HG03439 (cell line): Measurements from ENCODE around the gene SERPINC1.
A peak's percentile ranks its signal among the peaks of the same experiment; 100 is the strongest.
"Not testable (repeated sequence)": the region's sequence is repeated elsewhere in the genome, so short reads cannot be mapped to it uniquely, and the experiment has no call there.

Experiments used
- ATAC-seq: cut with Tn5 transposase; IDR thresholded peaks from one replicate; pipeline ENCODE4 v1.9.1; 2021; ENCODE audit warnings: mild to moderate bottlenecking, moderate library complexity; ENCODE audit not compliant: unreplicated experiment

SERPINC1 gene

DNA sequence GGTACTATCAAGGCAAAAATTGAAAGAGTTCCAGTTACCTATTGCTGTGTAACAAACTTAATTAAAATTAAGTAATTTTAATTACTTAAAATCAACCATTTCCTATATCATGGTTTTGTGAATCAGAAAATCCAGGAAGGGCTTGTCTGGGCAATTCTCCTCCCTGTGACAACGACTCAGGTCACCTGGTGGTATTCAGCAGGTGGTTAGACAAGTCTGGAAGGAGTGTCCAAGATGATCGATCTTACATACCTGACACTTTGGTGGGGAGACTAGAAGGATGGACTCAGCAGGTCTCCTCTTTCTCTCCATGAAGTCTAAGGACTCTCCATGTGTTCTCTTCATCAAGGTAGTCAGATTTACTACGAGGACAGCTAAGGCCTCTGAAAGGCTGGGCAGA lies 22.9 kb downstream of the SERPINC1 start:
- ATAC-seq, result no peak

DNA sequence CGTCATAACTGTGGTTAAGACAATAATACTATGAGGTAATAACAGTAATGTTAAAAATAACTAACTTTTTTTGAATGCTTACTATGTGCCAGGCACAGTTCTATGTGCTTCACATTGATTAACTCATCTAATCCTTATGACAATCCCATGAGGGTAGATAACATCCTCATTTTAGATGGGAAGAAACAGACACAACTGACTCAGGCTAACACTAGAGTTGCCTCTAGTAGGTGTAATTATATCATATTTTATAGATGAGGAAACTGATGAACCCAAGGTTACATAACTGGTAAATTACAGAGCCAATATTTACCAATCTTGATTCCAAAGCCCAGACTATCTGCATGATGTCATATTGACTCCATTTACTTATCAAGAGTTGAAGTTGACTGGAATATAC lies 23.5 kb downstream of the SERPINC1 start:
- no peak for ATAC-seq

DNA sequence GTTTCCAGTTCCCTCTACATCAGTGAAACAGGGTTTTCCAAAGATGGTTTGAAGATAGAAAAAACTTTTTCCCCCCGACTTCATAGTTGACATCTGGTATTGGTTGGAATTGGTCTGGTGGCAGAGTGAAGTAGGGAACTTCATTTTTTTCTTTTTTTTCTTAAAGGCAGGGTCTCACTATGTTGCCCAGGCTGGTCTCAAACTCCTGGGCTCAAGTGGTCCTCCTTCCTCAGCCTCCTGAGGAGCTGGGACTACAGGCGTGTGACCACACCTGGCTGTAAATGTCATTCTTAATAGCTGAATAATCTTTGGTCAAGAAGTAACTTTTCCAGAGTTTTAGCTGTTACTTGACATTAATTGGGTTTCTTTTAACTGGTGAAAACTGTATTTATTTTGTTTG lies 27.2 kb downstream of the SERPINC1 start:
- no peak for ATAC-seq

DNA sequence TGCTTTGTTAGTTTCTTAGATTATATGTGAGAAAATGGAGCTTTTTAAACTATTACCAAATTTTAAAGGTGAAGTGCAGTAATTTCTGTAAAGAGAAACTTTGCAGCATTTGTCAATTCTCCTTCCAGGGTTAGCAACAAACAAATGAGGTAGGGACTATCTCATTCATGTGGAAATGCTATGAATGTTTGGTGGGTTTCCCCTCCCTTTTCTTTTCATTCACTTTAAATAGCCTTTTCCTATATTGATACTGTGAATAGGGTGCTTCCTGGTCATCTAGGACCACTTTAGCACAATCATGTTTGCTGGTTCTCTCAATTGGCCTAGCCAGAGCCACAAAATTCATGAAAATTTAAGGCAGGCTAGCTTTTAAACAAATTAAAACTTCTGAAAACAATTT lies 28.4 kb downstream of the SERPINC1 start:
- no peak for ATAC-seq

DNA sequence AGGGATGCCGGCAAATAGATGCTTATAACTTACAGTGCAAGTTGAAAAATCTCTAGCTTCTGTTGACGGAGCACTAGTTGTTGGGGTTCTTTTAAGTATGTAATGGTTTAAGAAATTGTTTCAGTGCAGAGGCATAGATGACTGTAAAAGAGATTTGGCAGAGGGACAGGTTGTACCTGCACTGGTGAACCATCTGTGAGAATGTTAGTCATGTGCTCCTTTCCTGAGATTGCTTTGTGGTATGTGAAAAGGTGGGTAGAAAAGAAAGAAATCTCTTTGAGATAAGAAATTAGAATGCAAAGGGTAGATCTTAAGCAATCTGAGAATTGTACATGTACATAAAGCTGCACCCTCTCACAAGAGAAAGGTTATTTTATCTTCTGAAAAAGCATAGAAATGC lies 29.5 kb downstream of the SERPINC1 start:
- no peak for ATAC-seq

DNA sequence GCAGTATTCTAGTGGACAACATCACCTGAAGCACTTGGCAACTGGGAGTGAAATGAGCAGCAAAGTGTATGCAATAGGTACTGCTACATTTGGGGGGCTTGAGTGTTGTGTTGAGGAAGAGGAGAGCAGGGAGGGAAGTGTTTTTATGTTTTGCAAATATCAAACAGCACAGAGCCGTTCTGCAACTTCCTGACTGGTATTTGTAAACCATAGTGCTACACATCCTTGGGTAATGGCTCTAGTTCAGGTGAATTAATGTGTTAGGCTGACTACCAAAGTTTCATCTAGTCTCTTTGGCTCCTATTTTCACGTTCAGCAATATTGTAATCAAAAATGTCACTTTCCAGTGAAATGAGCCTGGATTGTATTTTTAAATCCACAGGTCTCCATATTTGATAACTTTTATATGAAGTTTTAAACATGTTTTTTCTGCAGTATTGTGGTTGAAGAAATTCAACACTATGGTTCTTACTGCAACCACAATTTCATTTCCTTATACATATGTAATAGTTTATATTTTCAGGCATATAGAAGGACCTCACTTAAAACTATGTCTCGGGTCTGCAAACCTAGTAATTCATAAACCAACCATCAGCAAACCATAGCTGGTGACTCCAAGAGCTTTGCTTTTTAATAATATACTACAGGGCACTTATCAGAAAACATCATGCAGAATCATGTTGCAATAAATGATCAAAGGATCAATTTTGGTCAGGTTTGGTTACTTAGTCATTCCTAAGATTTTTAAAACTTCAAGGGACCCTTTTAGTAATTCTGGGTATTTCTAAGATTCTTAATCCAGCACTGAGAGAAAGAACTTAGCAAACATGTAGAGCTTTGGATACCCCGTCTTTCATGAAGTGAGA lies 30.1 kb downstream of the SERPINC1 start:
- no peak for ATAC-seq

DNA sequence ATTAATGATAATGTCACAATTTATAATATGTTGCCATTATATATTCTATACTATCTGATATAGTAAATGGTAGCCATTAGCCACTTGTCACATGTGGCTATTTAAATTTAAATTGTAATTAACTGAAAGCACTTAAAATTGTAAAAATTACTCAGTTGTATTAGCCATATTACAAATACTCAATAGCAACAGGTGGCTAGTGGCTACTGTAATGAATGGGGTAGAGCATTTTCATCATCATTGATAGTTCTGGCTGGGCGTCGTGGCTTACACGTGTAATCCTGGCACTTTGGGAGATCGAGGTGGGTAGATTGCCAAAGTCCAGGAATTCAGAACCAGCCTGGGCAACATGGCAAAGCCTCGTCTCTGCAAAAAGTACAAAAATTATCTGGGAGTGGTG lies 32.4 kb downstream of the SERPINC1 start:
- ATAC-seq, result no peak

DNA sequence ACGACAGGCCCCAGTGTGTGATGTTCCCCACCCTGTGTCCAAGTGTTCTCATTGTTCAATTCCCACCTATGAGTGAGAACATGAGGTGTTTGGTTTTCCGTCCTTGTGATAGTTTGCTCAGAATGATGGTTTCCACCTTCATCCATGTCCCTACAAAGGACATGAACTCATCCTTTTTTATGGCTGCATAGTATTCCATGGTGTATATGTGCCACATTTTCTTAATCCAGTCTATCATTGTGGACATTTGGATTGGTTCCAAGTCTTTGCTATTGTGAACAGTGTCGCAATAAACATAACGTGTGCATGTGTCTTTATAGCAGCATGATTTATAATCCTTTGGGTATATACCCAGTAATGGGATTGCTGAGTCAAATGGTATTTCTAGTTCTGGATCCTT lies 36.0 kb downstream of the SERPINC1 start:
- not testable (repeated sequence) for ATAC-seq

DNA sequence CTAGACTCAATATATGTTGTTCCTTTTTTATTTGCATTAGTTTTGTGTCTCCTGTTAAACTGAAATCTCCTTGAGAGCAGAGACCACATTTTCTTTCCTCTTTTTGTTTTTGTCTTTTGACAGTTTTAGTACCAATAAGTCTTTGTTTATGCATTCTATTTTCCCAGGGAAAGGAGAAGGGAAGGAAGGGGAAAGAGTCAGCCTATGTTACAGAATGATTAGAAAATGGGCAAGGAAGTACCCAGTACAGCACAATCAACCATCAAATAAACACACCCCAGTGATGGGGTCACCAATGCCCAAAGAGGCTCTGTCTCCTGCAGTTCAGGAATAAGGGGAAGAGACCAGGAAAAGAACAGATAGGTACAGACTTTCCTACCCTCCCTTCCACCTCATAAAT lies 38.9 kb downstream of the SERPINC1 start:
- ATAC-seq, result no peak

DNA sequence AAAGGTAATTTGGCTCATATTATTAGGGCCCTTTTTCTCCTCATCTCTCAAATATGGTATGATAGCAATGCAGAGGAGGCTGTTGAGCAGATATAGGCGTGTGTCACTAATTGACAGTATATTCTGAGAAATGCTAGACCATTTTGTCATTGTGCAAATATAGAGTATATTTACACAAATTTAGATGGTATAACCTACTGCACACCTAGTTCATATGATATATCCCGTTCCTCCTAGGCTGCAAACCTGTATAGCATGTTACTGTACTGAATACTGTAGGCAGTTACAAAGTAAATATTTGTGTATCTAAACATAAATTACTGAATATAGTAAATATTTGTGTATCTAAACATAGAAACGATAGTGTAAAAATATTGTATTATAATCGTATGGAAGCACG lies 40.4 kb downstream of the SERPINC1 start:
- ATAC-seq, result no peak

DNA sequence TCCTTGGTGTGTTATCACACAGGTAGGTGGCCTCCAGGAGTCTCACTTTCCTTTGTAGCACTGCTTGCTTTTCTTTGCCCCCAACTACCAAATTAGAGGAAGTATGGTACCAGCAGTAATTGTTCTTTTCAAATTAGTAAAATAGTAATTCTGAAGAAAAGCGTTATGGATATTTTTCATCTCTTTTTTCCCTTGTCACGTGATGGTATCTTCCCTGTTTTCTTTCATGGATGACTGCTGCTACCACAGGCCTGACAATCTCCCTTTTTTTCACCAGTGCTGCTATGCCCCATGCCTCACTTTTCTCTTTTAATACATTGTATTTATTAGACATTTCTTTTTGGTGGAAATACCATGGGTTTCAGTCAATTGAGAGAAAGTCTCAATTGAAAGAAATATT lies 45.6 kb downstream of the SERPINC1 start:
- no peak for ATAC-seq

DNA sequence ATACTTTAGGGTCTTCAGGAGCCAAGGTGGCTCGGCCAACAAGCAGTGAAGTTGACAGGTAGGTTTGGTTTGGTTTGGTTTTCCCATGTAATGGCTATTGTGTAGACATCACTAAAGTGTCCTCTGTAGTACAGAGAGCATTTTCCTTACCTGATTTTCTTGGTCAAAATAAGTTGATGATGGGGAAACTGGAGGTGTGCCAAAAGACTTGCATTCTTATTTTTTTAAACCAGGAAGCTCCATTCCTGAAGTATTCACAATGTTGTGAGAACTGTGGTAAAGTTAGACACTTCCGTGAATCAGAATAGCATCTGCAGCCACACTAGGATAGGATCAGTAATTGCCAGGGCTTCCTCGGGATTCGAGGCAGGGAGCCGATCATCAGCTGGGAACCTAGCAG lies 46.0 kb downstream of the SERPINC1 start:
- ATAC-seq, result no peak

DNA sequence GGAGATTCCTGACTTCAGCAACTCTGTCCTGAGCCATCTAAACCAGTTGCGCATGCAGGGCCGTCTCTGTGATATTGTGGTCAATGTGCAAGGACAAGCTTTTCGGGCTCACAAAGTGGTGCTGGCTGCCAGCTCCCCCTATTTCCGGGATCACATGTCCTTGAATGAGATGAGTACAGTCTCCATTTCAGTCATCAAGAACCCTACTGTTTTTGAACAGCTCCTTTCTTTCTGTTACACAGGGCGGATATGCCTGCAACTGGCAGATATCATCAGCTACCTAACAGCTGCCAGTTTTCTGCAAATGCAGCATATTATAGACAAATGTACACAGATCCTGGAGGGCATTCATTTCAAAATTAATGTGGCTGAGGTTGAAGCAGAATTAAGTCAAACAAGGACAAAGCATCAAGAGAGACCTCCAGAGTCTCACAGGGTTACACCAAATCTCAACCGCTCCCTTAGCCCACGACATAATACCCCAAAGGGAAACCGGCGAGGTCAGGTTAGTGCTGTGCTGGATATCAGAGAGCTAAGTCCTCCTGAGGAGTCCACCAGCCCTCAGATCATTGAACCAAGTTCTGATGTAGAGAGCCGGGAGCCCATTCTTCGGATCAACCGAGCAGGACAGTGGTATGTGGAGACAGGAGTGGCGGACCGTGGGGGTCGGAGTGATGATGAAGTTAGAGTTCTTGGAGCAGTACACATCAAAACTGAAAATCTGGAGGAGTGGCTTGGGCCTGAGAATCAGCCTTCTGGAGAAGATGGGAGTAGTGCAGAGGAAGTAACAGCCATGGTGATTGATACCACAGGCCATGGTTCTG lies 46.7 kb downstream of the SERPINC1 start:
- no peak for ATAC-seq

DNA sequence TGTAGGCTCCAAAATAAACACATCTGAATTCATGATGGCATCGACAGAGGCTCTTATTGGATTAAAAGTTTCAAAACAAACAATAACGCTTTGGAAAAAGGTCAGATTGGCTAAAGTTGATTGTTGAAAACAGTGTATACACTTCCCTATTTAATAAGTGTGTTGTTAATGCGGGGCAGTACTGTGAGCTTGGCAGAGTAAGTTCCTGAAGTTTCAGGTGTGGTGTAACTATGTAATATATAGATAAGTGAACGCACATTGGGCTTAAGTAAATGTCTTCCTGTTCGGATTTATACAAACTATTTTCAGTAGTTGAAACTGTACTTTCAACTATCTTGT lies 48.1 kb downstream of the SERPINC1 start:
- ATAC-seq, result no peak

DNA sequence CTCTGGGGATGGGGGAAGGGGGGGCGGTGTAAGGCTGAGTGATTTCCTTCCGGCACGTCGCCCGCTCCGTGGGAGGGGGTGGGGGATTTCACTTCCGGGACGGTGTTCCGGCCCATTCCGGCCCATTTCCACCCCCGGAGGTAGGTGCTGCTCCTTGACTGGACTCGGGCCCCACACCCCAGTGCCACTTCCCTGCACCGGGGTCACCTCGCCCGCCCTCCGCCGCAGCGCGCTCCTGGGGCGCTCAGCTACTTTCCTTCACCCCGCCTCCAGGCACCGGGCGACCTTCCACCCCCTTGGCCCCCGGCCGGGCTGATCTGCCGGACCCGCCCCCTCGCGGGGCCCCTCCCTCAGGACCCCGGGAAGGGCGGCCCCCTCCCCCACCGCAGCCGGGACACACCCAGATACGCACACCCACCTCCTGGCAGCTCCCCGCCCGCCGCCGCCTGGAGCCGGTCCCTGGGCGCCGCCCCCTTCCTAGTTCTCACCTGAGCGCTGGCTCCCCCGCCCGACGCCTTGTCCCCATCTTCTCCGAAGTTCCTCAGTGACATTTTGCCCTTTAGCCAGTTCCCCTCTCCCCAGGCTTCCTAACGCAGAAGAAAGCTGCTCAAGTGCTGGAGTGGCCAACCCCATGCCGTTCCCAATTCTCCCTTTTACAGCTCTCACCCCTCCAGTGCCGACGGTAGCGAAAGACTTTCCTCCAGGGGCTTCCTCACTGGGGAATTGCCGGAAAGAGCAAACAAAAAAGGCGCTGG lies 48.7 kb downstream of the SERPINC1 start, which contains the start of gene ZBTB37:
Gene ZBTB37, plus strand, starts transcription at position 115 of the 755 bp plus-strand sequence. CDS start 1,846 bp downstream, outside the sequence.
- peak; percentile 53 for ATAC-seq

DNA sequence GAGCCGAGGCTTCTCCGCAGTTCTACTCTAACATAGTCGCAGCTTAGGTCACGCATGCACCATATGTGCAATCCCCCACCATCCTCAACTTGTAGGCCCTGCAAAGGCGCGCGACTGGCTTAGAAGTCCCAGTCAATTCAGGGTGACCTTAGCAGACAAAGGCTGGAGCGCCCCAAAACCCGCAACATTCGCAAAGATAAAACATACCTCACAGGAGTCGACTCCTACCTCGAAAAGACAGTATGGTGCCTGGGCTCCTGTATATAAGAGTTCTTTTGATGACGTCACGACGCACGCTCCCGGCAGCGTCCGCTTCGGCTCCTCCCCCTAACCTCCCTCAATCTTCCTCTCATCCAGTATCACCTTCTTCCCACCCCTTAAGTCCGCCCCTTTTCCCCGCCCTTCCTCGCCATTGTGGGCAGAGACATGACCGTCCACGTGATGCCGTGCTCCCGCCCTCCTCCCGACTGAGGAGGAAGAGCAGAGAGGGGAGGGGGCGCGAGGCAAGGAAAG lies 49.3 kb downstream of the SERPINC1 start, which contains the start of gene GAS5:
Gene GAS5, minus strand, starts transcription at position 237 of the 513 bp plus-strand sequence.
- peak; percentile 70 for ATAC-seq

DNA sequence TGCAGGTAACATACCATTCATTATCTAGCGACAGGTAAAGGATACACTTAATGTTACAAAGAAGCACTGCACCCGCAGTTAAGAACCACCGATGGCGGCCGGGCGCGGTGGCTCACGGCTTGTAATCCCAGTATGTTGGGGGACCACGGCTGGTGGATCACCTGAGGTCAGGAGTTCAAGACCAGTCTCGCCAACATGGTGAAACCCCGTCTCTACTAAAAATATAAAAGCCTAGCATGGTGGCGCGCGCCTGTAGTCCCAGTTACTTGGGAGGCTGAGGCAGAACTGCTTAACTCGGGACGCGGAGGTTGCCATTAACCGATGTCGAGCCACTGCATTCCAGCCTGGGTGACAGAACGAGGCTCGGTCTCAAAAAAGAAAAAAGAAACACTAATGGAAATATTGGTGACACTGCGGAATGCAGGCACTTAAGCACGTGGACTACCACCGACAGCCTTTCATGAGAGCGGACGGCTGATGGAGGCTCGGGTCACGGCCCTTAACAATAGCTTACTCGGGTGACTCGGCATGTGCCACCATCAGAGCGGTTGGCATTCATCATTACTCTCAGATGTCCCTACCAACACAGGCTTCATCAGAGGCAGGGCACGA lies 49.9 kb downstream of the SERPINC1 start:
- no peak for ATAC-seq

DNA sequence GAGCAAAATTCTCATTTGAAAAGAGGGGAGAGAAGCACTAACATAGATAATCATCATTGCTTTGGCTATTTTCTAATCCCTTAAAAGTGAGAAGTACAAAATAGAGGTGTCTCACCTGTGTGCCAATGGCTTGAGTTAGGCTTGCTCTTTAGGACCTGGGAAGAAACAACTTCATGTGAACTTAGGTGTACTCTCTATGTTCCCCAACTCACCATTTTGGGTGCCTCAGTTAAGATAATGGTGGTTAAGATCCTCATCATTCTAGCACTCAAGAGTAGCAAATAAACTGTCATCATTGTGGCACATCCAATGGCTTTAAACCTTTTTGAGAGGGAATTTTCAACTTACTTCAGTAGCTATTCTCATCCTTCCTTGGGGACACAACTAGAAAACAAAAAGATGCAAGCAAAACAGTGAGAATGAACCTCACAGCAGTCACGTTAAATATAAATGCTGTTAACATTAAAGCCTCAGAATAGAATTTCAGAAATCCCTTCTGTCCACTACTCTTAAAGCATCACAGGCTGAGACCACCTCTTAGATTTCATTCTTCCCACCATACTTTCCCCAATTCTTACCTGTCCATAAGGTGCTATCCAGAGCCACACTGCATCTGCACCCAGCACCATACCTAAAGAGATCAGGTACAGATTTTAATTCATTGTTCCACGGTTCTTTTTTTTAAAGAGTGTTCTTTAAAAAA lies 50.6 kb downstream of the SERPINC1 start:
- ATAC-seq, result no peak

DNA sequence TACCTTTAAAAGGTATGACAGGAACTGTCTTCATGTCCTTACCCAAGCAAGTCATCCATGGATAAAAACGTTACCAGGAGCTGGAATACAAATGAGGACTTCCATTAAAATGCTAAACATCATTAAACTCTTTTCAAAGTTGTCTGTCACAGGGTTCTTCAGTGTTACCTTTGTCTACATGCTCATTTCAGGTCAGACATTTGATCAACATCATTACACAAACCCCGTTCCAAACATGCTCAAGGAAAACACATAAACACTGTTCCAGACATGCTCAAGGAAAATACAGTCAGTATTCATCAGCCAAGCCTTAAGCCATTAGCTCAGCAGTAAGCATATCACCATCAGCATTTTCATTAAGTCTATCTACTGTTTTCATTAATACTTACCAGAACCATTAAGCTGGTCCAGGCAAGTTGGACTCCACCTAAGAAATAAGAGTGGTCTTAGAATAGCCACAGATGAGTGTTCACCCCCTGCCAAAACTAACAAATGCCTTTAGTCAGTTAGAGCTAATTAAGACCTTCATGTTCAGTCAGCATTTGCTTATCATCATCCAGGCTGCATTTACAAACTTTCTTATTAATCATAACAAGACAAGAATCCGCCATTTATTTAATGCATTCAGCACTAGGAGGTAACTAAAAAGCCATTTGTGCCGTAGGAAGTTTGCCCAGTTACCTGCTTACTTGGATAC lies 51.5 kb downstream of the SERPINC1 start:
- ATAC-seq, result no peak
